HG03097 (cell line): ENCODE measurements around the gene CPA2.
"Not testable (repeated sequence)": the region's sequence is repeated elsewhere in the genome, so short reads cannot be mapped to it uniquely, and the experiment has no call there.

ENCODE experiments used
- ATAC-seq: cut with Tn5 transposase; IDR thresholded peaks from one replicate; pipeline ENCODE4 v1.9.1; 2021; ENCODE audit not compliant: unreplicated experiment, low FRiP score

The CPA2 gene

GRCh38 chr7:130266258-130266960 is at the start of gene CPA2:
TSS of gene CPA2 (plus strand) at chr7:130266863. CDS start at chr7:130266882, 19 bp downstream.
- ATAC-seq = no peak

GRCh38 chr7:130218806-130219620 is 47.6 kb upstream of the CPA2 start:
- no peak for ATAC-seq

GRCh38 chr7:130219871-130220270 is 46.8 kb upstream of the CPA2 start:
- ATAC-seq = no peak

- no peak for ATAC-seq
Measured at GRCh38 chr7:130221746-130222145, 44.9 kb upstream of the CPA2 start.

GRCh38 chr7:130223646-130224045 is 43.0 kb upstream of the CPA2 start:
- no peak for ATAC-seq

GRCh38 chr7:130224210-130224609 is 42.5 kb upstream of the CPA2 start:
- ATAC-seq = no peak

- ATAC-seq = not testable (repeated sequence)
Measured at GRCh38 chr7:130224923-130225322, 41.7 kb upstream of the CPA2 start.

GRCh38 chr7:130226333-130226732 is 40.3 kb upstream of the CPA2 start:
- no peak for ATAC-seq

GRCh38 chr7:130227883-130228575 is 38.6 kb upstream of the CPA2 start:
- ATAC-seq = no peak

GRCh38 chr7:130228840-130229502 is 37.7 kb upstream of the CPA2 start:
- no peak for ATAC-seq

- ATAC-seq = not testable (repeated sequence)
Measured at GRCh38 chr7:130229981-130230380, 36.7 kb upstream of the CPA2 start.

GRCh38 chr7:130231792-130232191 is 34.9 kb upstream of the CPA2 start:
- no peak for ATAC-seq

GRCh38 chr7:130232209-130232608 is 34.5 kb upstream of the CPA2 start:
- ATAC-seq = no peak

- no peak for ATAC-seq
Measured at GRCh38 chr7:130234078-130234477, 32.6 kb upstream of the CPA2 start.

GRCh38 chr7:130236361-130236760 is 30.3 kb upstream of the CPA2 start:
- not testable (repeated sequence) for ATAC-seq

- no peak for ATAC-seq
Measured at GRCh38 chr7:130240240-130240639, 26.4 kb upstream of the CPA2 start.

GRCh38 chr7:130242198-130243014 is 24.3 kb upstream of the CPA2 start:
- no peak for ATAC-seq

GRCh38 chr7:130243486-130243885 is 23.2 kb upstream of the CPA2 start:
- not testable (repeated sequence) for ATAC-seq

GRCh38 chr7:130246491-130246890 is 20.2 kb upstream of the CPA2 start:
- ATAC-seq = not testable (repeated sequence)

GRCh38 chr7:130248842-130249241 is 17.8 kb upstream of the CPA2 start:
- ATAC-seq = not testable (repeated sequence)
